MCF 10A (cell line): ENCODE measurements around the gene ASCC1. TPM values are rescaled to one million over a fixed set of nuclear protein-coding genes. Genes with fewer than 3 reads are reported as not detected.
"Not testable (repeated sequence)": the region's sequence is repeated elsewhere in the genome, so short reads cannot be mapped to it uniquely, and the experiment has no call there.

Experiments used
- BruUV-seq: library from RNA; stranded (reverse); fragments of 400-500 nt; replicated peaks from 2 replicates; lab custom pipeline; 2021; lab: Mats Ljungman, UMichigan
- CTCF ChIA-PET: fragments of 300-600 bp; sonication (Branson Sonifier 250); formaldehyde crosslinking; extraction: SDS; loops from one replicate; lab custom pipeline; 2021; ENCODE audit warnings: antibody characterized with exemption, inconsistent platforms; lab: Yijun Ruan, JAX
- POLR2A ChIA-PET: fragments of 300-600, 350-650 bp; sonication (Branson Sonifier 250); formaldehyde crosslinking; extraction: SDS; loops from one replicate; lab custom pipeline; 2020; ENCODE audit warnings: antibody characterized with exemption, inconsistent platforms; lab: Yijun Ruan, JAX
- DNase-seq: peaks from one replicate; pipeline ENCODE4 v3.0.0-alpha.2; 2018; ENCODE audit not compliant: unreplicated experiment
- H3K27ac Mint-ChIP-seq: one replicate; pipeline ENCODE4 v1.8.0; 2022; ENCODE audit warnings: mild to moderate bottlenecking, low read depth, mixed read lengths; ENCODE audit not compliant: unreplicated experiment
- H3K27me3 Mint-ChIP-seq: one replicate; pipeline ENCODE4 v1.8.0; 2022; ENCODE audit warnings: mixed read lengths; ENCODE audit not compliant: insufficient read depth, unreplicated experiment
- H3K36me3 Mint-ChIP-seq: one replicate; pipeline ENCODE4 v1.8.0; 2022; ENCODE audit warnings: mild to moderate bottlenecking, moderate library complexity, mixed read lengths; ENCODE audit not compliant: insufficient read depth, unreplicated experiment
- H3K4me1 Mint-ChIP-seq: one replicate; pipeline ENCODE4 v1.8.0; 2022; ENCODE audit warnings: mixed read lengths; ENCODE audit not compliant: insufficient read depth, unreplicated experiment
- H3K4me3 Mint-ChIP-seq: one replicate; pipeline ENCODE4 v1.8.0; 2022; ENCODE audit warnings: mild to moderate bottlenecking, moderate library complexity, mixed read lengths; ENCODE audit not compliant: unreplicated experiment
- H3K9me3 Mint-ChIP-seq: one replicate; pipeline ENCODE4 v1.8.0; 2022; ENCODE audit warnings: mixed read lengths; ENCODE audit not compliant: unreplicated experiment
- intact Hi-C: fragments of 100-400 bp; cut with micrococcal nuclease; formaldehyde crosslinking; loops from 2 replicates; pipeline ENCODE4 v1.14.1; 2022
- total RNA-seq: library from RNA; stranded (reverse); gene quantifications from 2 replicates; pipeline ENCODE4 v1.2.3, GENCODE V29; 2022
- TF ChIP-seq, protein P1 (sequence below): fragments of 200-600 bp; IDR thresholded peaks from one replicate; pipeline ENCODE4 v1.8.0; 2022; ENCODE audit warnings: antibody characterized with exemption, mild to moderate bottlenecking; ENCODE audit not compliant: unreplicated experiment

Gene ASCC1
- total RNA-seq, 1 experiment from 2014 or later = 26.3 TPM

DNA sequence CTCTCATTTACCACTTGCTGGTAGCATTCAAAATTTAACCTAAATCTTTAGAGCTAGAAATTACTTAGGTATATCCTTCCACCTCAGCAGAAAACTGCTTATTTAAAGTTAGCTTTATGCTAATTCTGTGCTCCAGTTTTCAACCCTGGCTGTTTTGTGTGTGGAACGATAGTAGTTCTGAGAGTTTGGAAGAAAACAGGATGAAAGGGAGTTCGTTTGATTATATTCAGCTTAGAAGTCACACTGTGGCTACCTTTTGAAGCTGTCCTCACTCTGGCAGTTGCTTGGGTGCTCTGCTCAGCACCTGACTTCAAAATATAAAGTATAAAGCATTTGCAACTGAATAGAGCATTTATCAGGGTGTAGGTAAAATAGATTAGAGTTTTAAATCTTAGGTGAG lies 2.6 kb upstream of the ASCC1 start:
- TF ChIP-seq, protein P1, sequence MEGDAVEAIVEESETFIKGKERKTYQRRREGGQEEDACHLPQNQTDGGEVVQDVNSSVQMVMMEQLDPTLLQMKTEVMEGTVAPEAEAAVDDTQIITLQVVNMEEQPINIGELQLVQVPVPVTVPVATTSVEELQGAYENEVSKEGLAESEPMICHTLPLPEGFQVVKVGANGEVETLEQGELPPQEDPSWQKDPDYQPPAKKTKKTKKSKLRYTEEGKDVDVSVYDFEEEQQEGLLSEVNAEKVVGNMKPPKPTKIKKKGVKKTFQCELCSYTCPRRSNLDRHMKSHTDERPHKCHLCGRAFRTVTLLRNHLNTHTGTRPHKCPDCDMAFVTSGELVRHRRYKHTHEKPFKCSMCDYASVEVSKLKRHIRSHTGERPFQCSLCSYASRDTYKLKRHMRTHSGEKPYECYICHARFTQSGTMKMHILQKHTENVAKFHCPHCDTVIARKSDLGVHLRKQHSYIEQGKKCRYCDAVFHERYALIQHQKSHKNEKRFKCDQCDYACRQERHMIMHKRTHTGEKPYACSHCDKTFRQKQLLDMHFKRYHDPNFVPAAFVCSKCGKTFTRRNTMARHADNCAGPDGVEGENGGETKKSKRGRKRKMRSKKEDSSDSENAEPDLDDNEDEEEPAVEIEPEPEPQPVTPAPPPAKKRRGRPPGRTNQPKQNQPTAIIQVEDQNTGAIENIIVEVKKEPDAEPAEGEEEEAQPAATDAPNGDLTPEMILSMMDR = no peak
- no peaks in the 10 kb centered on the region for H3K9me3 Mint-ChIP-seq
- intact Hi-C loops = no loop called here
- ChIA-PET CTCF (interaction anchor here (0.5 to 1.1 kb wide), 6 partner anchors 15 to 352 kb away, joined by 3 to 5 read pairs (median 3); partner anchors contain the start of gene DDIT4), POLR2A (interaction anchor here (0.7 to 2.8 kb wide), 6 partner anchors 11 to 119 kb away, joined by 3 to 20 read pairs (median 6); partner anchors contain the start of gene DDIT4)
- H3K4me3 Mint-ChIP-seq = no peak overlapping the region
- H3K36me3 Mint-ChIP-seq = peaks cover 50% of the 10 kb centered on the region
- H3K27me3 Mint-ChIP-seq = no peaks in the 10 kb centered on the region
- DNase-seq = no peak
- peak overlapping the region; percentile 51 for H3K27ac Mint-ChIP-seq
- H3K4me1 Mint-ChIP-seq = peaks cover 6% of the 10 kb centered on the region
- TSS peak; percentile 5 for BruUV-seq

DNA sequence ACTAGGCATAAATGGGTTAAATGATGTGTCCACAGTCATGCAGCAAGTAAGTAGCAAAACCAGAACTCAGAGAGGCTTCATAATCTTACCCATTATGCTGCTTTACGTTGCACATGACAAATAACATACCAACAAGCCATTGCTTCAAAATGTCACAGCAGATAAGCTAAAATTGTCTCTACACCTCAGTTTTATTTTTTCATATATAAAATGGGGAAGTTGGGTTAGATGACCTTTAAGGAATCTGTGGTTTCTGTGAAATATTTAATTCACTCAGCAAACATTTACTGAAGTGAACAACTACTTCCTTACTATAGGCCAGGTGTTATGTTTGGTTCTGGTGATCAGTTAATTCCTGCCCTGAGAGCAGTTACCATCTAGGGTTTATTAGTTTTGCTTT lies 2.2 kb upstream of the ASCC1 start:
- POLR2A ChIA-PET = interaction anchor here (0.7 to 2.8 kb wide), 6 partner anchors 11 to 119 kb away, joined by 3 to 20 read pairs (median 6); partner anchors contain the start of gene DDIT4
- no peaks in the 10 kb centered on the region for H3K27me3 Mint-ChIP-seq
- H3K27ac Mint-ChIP-seq = peak overlapping the region; percentile 51
- no peaks in the 10 kb centered on the region for H3K9me3 Mint-ChIP-seq
- intact Hi-C loops = no loop called here
- CTCF ChIA-PET = interaction anchor here (0.5 to 1.1 kb wide), 6 partner anchors 15 to 351 kb away, joined by 3 to 5 read pairs (median 3); partner anchors contain the start of gene DDIT4
- H3K36me3 Mint-ChIP-seq = peaks cover 50% of the 10 kb centered on the region
- TF ChIP-seq, protein P1 = no peak
- peaks cover 6% of the 10 kb centered on the region for H3K4me1 Mint-ChIP-seq
- no TSS peak for BruUV-seq
- DNase-seq = no peak
- no peak overlapping the region for H3K4me3 Mint-ChIP-seq

DNA sequence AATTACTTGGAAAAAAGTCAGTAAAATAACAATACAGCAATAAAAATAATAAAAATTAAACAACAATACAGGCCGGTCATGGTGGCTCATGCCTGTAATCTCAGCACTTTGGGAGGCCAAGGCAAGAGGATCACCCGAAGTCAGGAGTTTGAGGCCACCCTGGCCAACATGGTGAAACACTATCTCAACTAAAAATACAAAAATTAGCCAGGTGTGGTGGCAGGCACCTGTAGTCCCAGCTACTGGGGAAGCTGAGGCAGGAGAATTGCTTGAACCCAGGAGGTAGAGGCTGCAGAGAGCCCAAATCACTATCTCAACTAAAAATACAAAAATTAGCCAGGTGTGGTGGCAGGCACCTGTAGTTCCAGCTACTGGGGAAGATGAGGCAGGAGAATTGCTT lies 4.2 kb downstream of the ASCC1 start:
- POLR2A ChIA-PET = interaction anchor here (0.8 to 0.9 kb wide), 2 partner anchors 38 to 62 kb away, joined by 3 read pairs; partner anchors contain the start of gene DDIT4
- H3K27me3 Mint-ChIP-seq, H3K4me1 Mint-ChIP-seq, BruUV-seq, H3K4me3 Mint-ChIP-seq, DNase-seq, H3K27ac Mint-ChIP-seq, H3K9me3 Mint-ChIP-seq, intact Hi-C loops: not testable (repeated sequence)
- peaks cover 49% of the 10 kb centered on the region for H3K36me3 Mint-ChIP-seq
- CTCF ChIA-PET = interaction anchor here (0.6 to 0.7 kb wide), 2 partner anchors 25 to 35 kb away, joined by 3 read pairs; no protein-coding TSS in a partner anchor

DNA sequence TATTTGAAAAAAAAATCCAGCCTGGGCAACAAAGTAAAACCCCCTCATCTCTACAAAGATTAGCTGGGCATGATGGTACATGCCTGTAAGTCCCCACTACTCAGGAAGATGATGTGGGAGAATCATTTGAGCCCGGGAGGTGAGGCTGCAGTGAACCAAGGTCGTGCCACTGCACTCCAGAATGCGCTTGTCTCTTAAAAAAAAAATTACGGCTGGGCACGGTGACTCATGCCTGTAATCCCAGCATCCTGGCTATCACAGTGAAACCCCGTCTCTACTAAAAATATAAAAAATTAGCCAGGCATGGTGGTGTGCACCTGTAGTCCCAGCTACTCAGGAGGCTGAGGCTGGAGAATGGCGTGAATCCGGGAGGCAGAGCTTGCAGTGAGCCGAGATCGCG lies 4.7 kb downstream of the ASCC1 start:
- H3K4me3 Mint-ChIP-seq, H3K9me3 Mint-ChIP-seq, H3K27me3 Mint-ChIP-seq, intact Hi-C loops, H3K27ac Mint-ChIP-seq, BruUV-seq, H3K4me1 Mint-ChIP-seq: not testable (repeated sequence)
- peak; percentile 37 for DNase-seq
- ChIA-PET CTCF (interaction anchor here (0.6 kb wide), 1 partner anchor 25 kb away, joined by 3 read pairs; no protein-coding TSS in a partner anchor), POLR2A (interaction anchor here (0.8 to 0.9 kb wide), 2 partner anchors 37 to 62 kb away, joined by 3 read pairs; partner anchors contain the start of gene DDIT4)
- peaks cover 53% of the 10 kb centered on the region for H3K36me3 Mint-ChIP-seq

DNA sequence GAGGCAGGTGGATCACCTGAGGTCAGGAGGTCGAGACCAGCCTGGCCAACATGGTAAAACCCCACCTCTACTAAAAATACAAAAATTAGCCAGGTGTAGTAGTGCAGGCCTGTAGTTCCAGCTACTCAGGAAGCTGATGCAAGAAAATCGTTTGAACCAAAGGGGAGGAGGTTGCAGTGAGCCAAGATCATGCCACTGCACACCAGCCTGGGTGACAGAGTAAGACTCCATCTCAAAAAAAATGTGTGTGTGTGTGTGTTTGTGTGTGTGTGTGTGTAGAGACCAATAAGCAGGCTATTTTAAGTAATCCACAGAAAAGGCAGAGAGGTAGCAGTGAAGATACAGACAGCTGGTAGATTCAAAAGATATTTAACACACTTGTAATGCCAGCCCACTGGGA lies 7.5 kb downstream of the ASCC1 start:
- POLR2A ChIA-PET, H3K27ac Mint-ChIP-seq, intact Hi-C loops, H3K27me3 Mint-ChIP-seq, H3K4me1 Mint-ChIP-seq, H3K4me3 Mint-ChIP-seq, DNase-seq, H3K9me3 Mint-ChIP-seq, BruUV-seq: not testable (repeated sequence)
- CTCF ChIA-PET = interaction anchor here (1.1 kb wide), 1 partner anchor 83 kb away, joined by 3 read pairs; no protein-coding TSS in a partner anchor
- peaks cover 70% of the 10 kb centered on the region for H3K36me3 Mint-ChIP-seq
